Measurements from ENCODE around the gene PHF20.
A peak's percentile ranks its signal among the peaks of the same experiment; 100 is the strongest.
"Not testable (repeated sequence)": the region's sequence is repeated elsewhere in the genome, so short reads cannot be mapped to it uniquely, and the experiment has no call there.

PHF20 gene

GRCh38 chr20:35842361-35842760 is 70.5 kb downstream of the PHF20 start:
- no peak for DNase-seq

GRCh38 chr20:35843894-35844293 is 72.1 kb downstream of the PHF20 start:
- not testable (repeated sequence) for DNase-seq

GRCh38 chr20:35845561-35845960 is 73.7 kb downstream of the PHF20 start:
- DNase-seq: no peak

- no peak for DNase-seq
Observed at GRCh38 chr20:35849706-35850105, 77.9 kb downstream of the PHF20 start.

GRCh38 chr20:35851659-35852058 is 79.8 kb downstream of the PHF20 start:
- not testable (repeated sequence) for DNase-seq

- DNase-seq: no peak
Observed at GRCh38 chr20:35854713-35855348, 83.0 kb downstream of the PHF20 start.

- not testable (repeated sequence) for DNase-seq
Observed at GRCh38 chr20:35855641-35856040, 83.8 kb downstream of the PHF20 start.

GRCh38 chr20:35856866-35857265 is 85.1 kb downstream of the PHF20 start:
- no peak for DNase-seq

GRCh38 chr20:35866418-35867202 is 94.8 kb downstream of the PHF20 start:
- no peak for DNase-seq

GRCh38 chr20:35870541-35871258 is 98.9 kb downstream of the PHF20 start:
- no peak for DNase-seq

- no peak for DNase-seq
Observed at GRCh38 chr20:35871259-35871771, 99.5 kb downstream of the PHF20 start.

- DNase-seq: no peak
Observed at GRCh38 chr20:35876033-35876320, 104.2 kb downstream of the PHF20 start.

GRCh38 chr20:35877611-35878010 is 105.8 kb downstream of the PHF20 start:
- no peak for DNase-seq

GRCh38 chr20:35878113-35878625 is 106.4 kb downstream of the PHF20 start:
- DNase-seq: no peak

GRCh38 chr20:35881676-35882075 is 109.9 kb downstream of the PHF20 start:
- no peak for DNase-seq

GRCh38 chr20:35882427-35883161 is 110.8 kb downstream of the PHF20 start:
- not testable (repeated sequence) for DNase-seq

GRCh38 chr20:35883336-35883777 is 111.5 kb downstream of the PHF20 start:
- no peak for DNase-seq

- DNase-seq: peak; percentile 61 to 69
Observed at GRCh38 chr20:35883778-35884540, 112.1 kb downstream of the PHF20 start.

GRCh38 chr20:35884541-35884865 is 112.7 kb downstream of the PHF20 start:
- no peak for DNase-seq

GRCh38 chr20:35885212-35885611 is 113.4 kb downstream of the PHF20 start:
- no peak for DNase-seq

GRCh38 chr20:35886537-35886936 is 114.7 kb downstream of the PHF20 start:
- DNase-seq: no peak
